HCEC 1CT (cell line): ENCODE measurements around the gene RASGRF2.

Experiments used
- DNase-seq: peaks from one replicate; pipeline ENCODE4 v3.0.0-alpha.2; 2017

RASGRF2 gene

DNA sequence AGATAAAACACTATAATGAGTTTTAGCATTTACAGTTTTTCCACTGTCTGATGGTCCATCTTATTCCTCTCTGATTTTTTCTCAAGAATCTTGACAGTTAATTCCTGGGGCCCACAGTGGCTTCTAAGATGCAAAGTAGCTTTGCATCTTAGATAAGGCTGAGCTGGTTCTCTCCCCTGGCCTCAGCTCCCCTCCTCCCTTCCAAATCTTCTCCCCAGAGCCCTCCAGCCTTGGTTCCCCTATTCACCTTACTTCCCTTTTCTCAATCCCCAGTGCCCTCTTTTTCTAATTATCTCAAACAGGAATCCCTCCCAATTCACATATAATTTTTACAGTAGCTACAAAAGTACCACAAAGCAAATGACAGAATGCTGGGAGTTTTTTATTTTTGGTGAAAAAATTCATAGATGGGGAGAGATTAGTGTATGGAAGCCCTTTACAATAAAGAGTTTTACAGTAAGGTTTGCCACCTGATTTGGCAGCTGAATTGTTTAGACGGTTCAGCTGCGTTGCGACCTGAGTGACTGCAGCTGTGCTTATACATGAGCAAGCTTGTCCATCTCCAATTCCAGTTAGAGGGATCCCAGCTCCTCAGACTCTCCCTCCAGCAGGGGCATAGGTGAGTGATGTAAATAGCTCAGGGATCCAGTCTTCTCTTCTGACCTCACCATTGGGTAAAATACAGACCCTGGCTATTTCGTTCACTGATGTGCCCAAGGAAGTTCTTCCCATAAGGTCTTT lies 221.6 kb downstream of the RASGRF2 start:
- DNase-seq, result no peak

GRCh38 chr5:81182396-81183390 lies 222.5 kb downstream of the RASGRF2 start:
- no peak for DNase-seq

DNA sequence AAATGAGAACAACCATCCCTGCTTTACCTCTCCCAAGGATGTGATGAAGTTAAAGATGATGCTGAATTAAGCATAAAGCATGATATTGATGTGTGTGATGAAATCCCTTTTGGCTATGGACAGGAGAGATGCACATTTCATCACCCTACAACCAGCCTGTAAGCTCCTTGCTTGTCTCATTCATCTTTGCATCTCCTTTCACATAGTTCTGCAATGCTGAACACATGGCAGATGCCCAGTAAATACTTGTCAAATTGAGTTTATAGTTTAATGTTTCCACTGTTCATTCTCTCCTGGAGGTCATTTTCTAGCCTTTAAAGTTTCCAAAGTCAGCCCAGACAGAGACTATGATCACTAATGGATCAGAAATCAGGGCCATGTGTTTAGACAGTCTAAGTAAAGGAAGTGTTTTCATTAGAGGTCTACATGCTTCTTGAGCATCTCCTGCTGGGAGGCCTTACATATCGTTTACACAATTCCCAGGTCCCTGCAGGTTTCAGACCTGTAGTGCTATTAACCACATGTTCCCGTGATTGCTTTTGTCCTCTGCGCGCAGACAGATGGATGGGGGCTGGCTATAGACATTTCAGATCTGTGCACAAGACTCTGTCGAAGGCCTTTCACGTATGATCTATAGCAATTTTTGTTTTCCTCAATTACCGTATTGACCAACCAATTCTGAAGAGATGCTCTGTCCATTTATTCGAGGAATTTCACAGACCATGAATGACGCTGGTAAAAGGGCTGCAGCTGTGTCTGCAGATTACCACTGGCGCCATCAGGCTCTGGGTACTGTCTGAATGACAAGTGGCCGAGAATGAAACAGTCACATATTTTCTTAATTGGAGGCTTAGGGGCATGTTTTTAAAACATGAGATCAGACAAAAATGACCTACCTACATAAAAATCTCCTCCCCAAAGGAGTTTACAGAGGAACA lies 223.9 kb downstream of the RASGRF2 start:
- DNase-seq, result no peak

DNA sequence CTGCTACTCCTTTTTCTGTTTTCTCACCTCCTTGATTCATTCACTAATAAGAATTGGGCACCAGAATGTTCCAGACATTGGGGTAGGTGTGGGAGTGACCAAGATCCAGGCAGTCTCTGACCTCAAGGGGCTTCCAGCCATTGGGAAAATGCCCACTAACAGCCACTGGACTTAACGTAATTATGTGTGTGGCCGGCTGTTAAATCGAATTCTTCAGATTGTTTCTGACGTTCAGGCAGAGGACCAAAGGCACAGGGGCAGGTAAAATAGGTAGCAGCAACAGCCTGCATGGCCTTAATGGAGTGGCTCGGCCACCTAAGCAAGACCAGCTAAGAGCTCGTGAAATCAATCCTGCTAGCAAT lies 224.6 kb downstream of the RASGRF2 start:
- no peak for DNase-seq

DNA sequence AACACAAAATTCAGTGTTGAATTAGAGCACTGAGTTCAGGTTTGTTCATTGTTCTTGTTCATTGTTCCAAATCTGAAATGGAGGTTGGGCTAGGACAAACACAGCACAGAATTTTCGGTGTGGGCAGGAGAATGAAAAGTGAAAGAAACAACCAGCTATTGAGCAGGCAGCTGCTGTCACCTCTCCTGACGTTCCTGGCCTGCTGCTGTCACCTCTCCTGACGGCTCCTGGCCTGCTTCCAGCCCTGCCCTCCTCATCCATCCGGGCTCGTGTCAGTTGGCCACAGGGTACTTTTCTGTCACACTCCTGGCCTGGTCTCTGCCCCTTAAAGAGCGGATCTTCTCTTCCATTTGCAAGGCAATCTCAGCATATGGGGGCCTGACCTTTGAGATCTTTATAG lies 227.7 kb downstream of the RASGRF2 start:
- no peak for DNase-seq

GRCh38 chr5:81188962-81189361 lies 228.8 kb downstream of the RASGRF2 start:
- no peak for DNase-seq

GRCh38 chr5:81189875-81190498 lies 229.8 kb downstream of the RASGRF2 start:
- no peak for DNase-seq

- DNase-seq, result no peak
These were observed 231.7 kb downstream of the RASGRF2 start for GRCh38 chr5:81191726-81192372.

DNA sequence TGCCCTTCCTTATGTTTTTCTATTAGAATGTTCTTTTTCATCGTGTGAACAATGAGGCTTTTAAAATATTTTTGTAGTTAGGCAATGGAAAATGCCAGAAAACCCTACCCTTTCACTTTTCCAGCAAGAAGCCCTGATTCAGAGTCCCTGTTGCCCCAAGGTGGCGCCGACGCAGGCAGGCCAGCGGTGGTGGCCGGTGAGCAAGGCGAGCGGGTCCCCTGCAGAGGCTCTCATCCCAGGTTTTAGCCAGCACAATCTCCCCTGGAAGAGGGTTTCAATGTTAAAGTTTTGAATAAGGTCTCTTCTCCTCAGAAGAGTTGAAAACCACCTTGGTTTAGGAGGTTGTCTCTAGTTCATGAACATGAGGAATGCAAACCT lies 232.2 kb downstream of the RASGRF2 start:
- no peak for DNase-seq

DNA sequence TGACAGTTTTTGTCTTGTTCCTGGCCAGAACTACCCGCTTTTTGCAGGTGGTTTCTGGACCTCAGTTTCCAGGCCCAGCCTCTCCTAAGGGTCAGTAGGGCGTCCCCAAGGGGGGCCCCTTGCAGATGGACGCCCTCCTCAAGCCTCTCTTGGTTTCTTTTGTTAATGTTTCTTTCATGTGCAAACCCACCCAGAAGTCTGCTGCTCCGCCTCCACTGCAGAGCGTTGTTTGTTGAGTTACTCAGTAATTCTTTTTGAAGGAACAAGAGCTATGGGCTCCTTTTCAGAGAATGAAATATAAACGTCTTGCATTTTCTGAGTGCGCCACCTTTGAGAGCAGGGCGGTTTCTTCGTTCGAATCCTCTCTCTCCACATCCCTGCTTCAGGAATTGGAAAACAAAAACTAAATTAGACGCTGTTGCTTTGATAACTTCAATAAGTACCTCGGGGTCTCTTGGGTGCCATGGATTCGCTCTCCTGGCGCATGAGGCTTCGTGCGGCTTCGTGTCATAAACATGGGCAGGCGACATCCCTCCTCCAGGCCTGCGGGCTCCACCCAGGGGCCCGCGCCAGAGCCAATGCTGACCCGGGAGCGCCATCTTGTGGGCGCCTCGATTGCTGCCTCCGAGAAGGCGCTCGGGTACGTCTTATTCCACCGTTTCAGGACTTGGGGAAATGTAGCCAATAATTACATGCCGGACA lies 234.6 kb downstream of the RASGRF2 start:
- peak; percentile 50 for DNase-seq

DNA sequence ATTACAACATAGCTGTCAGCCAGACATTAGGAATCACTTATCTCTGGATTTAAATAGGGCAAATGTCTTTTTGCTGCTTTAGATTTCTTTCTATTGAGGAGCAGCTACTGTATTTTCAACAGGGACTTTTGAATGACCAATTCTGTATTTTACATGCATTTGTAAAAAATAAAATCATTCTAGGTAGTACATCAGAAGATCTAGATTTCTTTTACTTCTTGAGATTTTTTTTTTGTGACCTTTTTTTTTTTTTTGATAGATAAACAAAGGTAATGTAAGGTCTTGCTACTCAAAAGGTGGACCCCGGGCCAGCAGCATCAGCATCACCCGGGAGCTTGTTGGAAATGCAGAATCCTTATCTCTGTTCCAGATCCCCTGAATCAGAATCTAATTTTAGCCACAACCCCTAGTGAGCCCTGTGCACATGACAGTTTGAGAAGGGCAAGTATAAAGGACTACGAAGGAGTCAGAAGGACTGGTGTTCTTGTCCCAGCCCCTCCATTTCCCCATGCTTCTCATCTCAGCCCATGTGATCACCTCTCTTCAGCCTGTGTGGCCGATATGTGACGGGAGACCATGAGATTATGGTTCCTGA lies 235.3 kb downstream of the RASGRF2 start:
- DNase-seq, result no peak

- no peak for DNase-seq
These were observed 242.5 kb downstream of the RASGRF2 start for GRCh38 chr5:81202655-81203054.

GRCh38 chr5:81203729-81204128 lies 243.6 kb downstream of the RASGRF2 start:
- DNase-seq, result no peak

GRCh38 chr5:81204205-81204604 lies 244.0 kb downstream of the RASGRF2 start:
- DNase-seq, result no peak

DNA sequence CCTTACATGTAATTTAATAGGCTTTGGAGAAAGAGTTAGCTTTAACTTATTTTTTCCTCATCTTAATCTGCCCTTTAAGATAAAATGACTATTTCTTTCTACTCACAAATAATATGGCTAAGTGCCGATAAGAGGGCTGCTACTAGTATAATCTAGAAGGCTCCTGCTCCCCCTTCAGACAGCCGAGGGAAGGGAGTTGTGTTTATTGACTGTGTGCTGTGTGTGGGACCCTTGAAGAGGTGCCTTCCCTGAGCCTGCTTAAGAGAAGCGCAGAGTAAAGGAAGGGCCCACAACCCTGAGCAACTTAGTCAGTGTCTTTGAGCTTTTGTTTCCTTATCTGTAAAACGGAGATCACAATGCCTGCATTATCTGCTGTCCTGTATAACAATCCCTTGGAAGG lies 244.9 kb downstream of the RASGRF2 start:
- DNase-seq, result no peak

DNA sequence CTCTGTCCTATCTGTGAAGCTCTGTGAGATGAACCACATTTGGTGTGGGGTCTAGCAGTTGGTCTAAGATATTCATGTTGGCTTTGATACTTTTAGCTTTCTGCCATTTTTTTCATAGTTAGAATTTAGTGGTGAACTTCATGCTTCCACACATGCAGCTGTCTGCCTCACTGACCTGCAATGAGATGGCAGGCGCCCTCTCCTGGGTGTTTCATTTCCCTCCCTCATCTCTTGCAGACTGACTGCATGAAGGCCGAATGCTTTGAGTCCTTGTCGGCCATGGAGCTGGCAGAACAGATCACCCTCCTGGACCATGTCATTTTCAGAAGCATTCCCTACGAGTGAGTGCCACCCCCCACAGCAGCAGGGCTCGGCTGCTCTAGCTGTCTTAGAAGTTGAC lies 246.8 kb downstream of the RASGRF2 start:
- peak; percentile 13 for DNase-seq

DNA sequence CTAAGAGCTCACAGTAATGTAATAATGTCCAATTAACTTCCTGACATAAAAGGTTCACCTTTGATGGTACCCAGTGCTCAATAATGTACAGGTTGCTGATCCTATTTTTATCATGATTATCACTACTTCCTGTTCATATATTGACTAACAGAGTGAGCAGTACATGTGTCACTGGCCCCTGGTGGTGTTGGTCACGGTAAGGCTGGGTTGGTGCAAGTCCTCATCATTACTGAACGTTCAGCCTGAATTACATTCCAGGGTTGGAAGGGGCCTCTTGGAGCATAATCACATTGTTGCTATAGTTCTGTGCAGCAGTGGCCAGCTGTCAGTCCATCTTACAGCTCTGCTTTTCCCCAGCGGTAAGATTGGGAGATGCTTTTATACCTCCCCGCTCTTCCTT lies 248.7 kb downstream of the RASGRF2 start:
- DNase-seq, result peak; percentile 50

GRCh38 chr5:81209386-81209785 lies 249.2 kb downstream of the RASGRF2 start:
- no peak for DNase-seq

- DNase-seq, result no peak
These were observed 249.8 kb downstream of the RASGRF2 start for GRCh38 chr5:81209869-81210493.

DNA sequence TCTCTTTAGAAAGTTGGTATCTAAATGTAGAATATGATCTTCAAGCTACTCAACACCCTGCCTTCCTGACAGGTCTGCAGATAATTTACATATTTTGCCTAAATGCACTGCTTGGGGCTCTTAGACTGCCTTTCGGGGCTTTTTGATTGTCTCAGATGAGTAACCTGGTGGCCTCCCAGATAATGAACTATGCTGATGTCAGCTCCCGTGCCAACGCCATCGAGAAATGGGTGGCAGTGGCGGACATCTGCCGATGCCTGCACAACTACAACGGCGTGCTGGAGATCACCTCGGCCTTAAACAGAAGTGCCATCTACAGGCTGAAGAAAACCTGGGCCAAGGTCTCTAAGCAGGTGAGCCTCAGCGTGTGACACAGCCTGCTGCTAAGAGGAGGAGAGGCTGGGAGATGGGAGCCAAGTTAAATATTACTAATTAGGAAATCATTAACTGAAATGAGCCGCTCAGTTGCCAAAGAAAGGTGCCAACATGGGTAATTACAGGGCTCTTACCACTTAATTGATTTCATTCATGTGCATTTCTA lies 252.1 kb downstream of the RASGRF2 start:
- DNase-seq, result no peak
